CD4-positive, CD25-positive, alpha-beta regulatory T cell (primary cell): ENCODE measurements around the gene GNL2. TPM values are rescaled to one million over a fixed set of nuclear protein-coding genes. Genes with fewer than 3 reads are reported as not detected.
A peak's percentile ranks its signal among the peaks of the same experiment; 100 is the strongest.

Experiments
- ATAC-seq, 2 donors: fragments of 150-1000 bp; cut with Tn5 transposase; one replicate each; pipeline ENCODE4 v1.10.0; 2021; ENCODE audit warnings: low read depth in 2 of 2, moderate number of reproducible peaks in 2 of 2, moderate library complexity in 1 of 2
- DNase-seq, 3 donors: peaks; one replicate each; pipeline versions ENCODE4 v3.0.0 to v3.0.0-alpha.2; 2012 to 2022; ENCODE audit warnings: mixed read lengths in 1 of 3
- H3K27ac ChIP-seq: one replicate; pipeline ENCODE4 v1.7.0; 2013; ENCODE audit warnings: mild to moderate bottlenecking, low read length; ENCODE audit not compliant: insufficient read depth, poor library complexity, severe bottlenecking
- H3K27me3 ChIP-seq: one replicate; pipeline ENCODE4 v1.7.0; 2013; ENCODE audit warnings: low read length; ENCODE audit not compliant: control insufficient read depth, insufficient read depth
- H3K36me3 ChIP-seq: one replicate; pipeline ENCODE4 v1.7.0; 2013; ENCODE audit warnings: mild to moderate bottlenecking, low read length, moderate library complexity; ENCODE audit not compliant: control insufficient read depth, insufficient read depth
- H3K4me1 ChIP-seq: 2 replicates; pipeline ENCODE4 v1.7.0; 2013; ENCODE audit warnings: mild to moderate bottlenecking, low read length; ENCODE audit not compliant: insufficient read depth, control insufficient read depth, poor library complexity, severe bottlenecking
- H3K4me3 ChIP-seq: one replicate; pipeline ENCODE4 v1.7.0; 2013; ENCODE audit warnings: low read depth, mild to moderate bottlenecking, low read length, moderate library complexity
- H3K9me3 ChIP-seq, 2 experiments: 1 replicate in 1 of 2; 2 replicates in 1 of 2; pipeline ENCODE4 v1.7.0; 2013; ENCODE audit warnings: low read length in 2 of 2, mild to moderate bottlenecking in 1 of 2, moderate library complexity in 1 of 2; ENCODE audit not compliant: control insufficient read depth in 2 of 2
- H3K27ac Mint-ChIP-seq, 3 donors: one replicate each; pipeline ENCODE4 v1.8.0; 2020 to 2022; ENCODE audit warnings: mild to moderate bottlenecking in 3 of 3, mixed read lengths in 3 of 3, moderate library complexity in 2 of 3
- H3K27me3 Mint-ChIP-seq: one replicate; pipeline ENCODE4 v1.8.0; 2022; ENCODE audit warnings: mild to moderate bottlenecking, mixed read lengths
- H3K36me3 Mint-ChIP-seq: one replicate; pipeline ENCODE4 v1.8.0; 2020; ENCODE audit warnings: mixed read lengths
- H3K4me1 Mint-ChIP-seq, 4 donors: one replicate each; pipeline ENCODE4 v1.8.0; 2020 to 2022; ENCODE audit warnings: mixed read lengths in 4 of 4, mild to moderate bottlenecking in 1 of 4
- H3K4me3 Mint-ChIP-seq, 4 donors: one replicate each; pipeline ENCODE4 v1.8.0; 2020 to 2022; ENCODE audit warnings: mild to moderate bottlenecking in 4 of 4, mixed read lengths in 4 of 4, moderate library complexity in 3 of 4
- H3K9me3 Mint-ChIP-seq, 7 donors: one replicate each; pipeline ENCODE4 v1.8.0; 2020 to 2022; ENCODE audit warnings: mixed read lengths in 7 of 7, mild to moderate bottlenecking in 3 of 7, moderate library complexity in 2 of 7
- polyA plus RNA-seq, 4 donors: library from polyadenylated mRNA; unstranded; fragments of 300-500 nt; fragmentation: Illumina TruSeq; gene quantifications; one replicate each; pipeline ENCODE4 v1.2.3, GENCODE V29; 2021
- total RNA-seq: library from RNA; stranded (reverse); gene quantifications from one replicate; pipeline ENCODE4 v1.2.3, GENCODE V29; 2022

The GNL2 gene
- 58.9 TPM for total RNA-seq
- polyA plus RNA-seq = 10 to 100 TPM; 37.3 to 46.5 (median 42.9) TPM

- peaks cover 10% of the 10 kb centered on the region for H3K27me3 Mint-ChIP-seq
- H3K9me3 Mint-ChIP-seq = no peaks in the 10 kb centered on the region
- no peaks in the 10 kb centered on the region for H3K27me3 ChIP-seq
- H3K36me3 ChIP-seq = peaks cover 24% of the 10 kb centered on the region
- peak within 1 kb of the TSS; percentile 97 for H3K4me3 ChIP-seq
- peak within 1 kb of the TSS; percentile 97 to 100 (median 99) for H3K27ac Mint-ChIP-seq
- no peaks in the 10 kb centered on the region for H3K9me3 ChIP-seq
- H3K4me1 Mint-ChIP-seq = peaks cover 17 to 39% (median 30%) of the 10 kb centered on the region in 4 donors
- peaks cover 21% of the 10 kb centered on the region for H3K4me1 ChIP-seq
- ATAC-seq (peak; percentile 98 to 100), DNase-seq (peak; percentile 94 to 97 (median 95))
- peaks cover 16% of the 10 kb centered on the region for H3K36me3 Mint-ChIP-seq
- H3K4me3 Mint-ChIP-seq = peak within 1 kb of the TSS; percentile 99 to 100 (median 99)
- H3K27ac ChIP-seq = peak within 1 kb of the TSS; percentile 89
Measured at GRCh38 chr1:37595440-37596181, at the start of gene GNL2. Gene GNL2, minus strand, starts transcription at chr1:37595937. Its CDS starts 115 bp downstream, at chr1:37595822.

DNA sequence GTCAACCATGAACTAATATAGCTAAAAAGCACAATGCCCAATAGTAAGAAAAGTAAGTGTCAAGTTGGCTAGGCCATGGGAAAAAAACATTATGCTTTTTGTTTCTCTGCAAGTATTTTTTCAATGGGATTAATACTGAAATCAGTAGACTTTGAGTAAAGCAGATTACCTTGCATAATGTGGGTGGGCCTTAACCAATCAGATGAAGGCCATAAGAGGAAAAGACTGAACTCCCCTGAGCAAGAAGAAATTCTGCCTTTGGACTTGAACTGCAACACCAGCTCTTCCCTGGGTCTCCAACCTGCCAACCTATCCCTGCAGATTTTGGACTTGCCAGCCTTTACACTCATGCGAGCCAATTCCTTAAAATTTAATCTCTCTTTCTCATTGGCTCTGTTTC lies 45.3 kb upstream of the GNL2 start:
- Mint-ChIP-seq H3K9me3 (peaks cover 0 to 2% (median 0%) of the 10 kb centered on the region in 7 donors), H3K27me3 (peaks cover 23% of the 10 kb centered on the region), H3K4me3 (no peak overlapping the region), H3K27ac (no peak overlapping the region), H3K36me3 (no peaks in the 10 kb centered on the region), H3K4me1 (no peaks in the 10 kb centered on the region)
- DNase-seq (no peak), ATAC-seq (no peak)
- Histone ChIP-seq H3K4me3 (no peak overlapping the region), H3K27me3 (peaks cover 21% of the 10 kb centered on the region), H3K4me1 (no peaks in the 10 kb centered on the region), H3K9me3 (peaks cover 8 to 17% of the 10 kb centered on the region in 2 experiments), H3K36me3 (no peaks in the 10 kb centered on the region), H3K27ac (no peak overlapping the region)

GRCh38 chr1:37636435-37636834 lies 40.7 kb upstream of the GNL2 start:
- H3K27ac Mint-ChIP-seq = no peak overlapping the region
- H3K4me3 Mint-ChIP-seq = no peak overlapping the region
- Histone ChIP-seq H3K27me3 (peaks cover 35% of the 10 kb centered on the region), H3K27ac (no peak overlapping the region), H3K9me3 (peaks cover 0 to 6% of the 10 kb centered on the region in 2 experiments), H3K4me3 (no peak overlapping the region), H3K36me3 (no peaks in the 10 kb centered on the region), H3K4me1 (no peaks in the 10 kb centered on the region)
- H3K27me3 Mint-ChIP-seq = peaks cover 52% of the 10 kb centered on the region
- ATAC-seq = no peak
- no peak for DNase-seq
- no peaks in the 10 kb centered on the region for H3K36me3 Mint-ChIP-seq
- H3K4me1 Mint-ChIP-seq = peaks cover 0 to 14% (median 1%) of the 10 kb centered on the region in 4 donors
- H3K9me3 Mint-ChIP-seq = peaks cover 0 to 3% (median 0%) of the 10 kb centered on the region in 7 donors

DNA sequence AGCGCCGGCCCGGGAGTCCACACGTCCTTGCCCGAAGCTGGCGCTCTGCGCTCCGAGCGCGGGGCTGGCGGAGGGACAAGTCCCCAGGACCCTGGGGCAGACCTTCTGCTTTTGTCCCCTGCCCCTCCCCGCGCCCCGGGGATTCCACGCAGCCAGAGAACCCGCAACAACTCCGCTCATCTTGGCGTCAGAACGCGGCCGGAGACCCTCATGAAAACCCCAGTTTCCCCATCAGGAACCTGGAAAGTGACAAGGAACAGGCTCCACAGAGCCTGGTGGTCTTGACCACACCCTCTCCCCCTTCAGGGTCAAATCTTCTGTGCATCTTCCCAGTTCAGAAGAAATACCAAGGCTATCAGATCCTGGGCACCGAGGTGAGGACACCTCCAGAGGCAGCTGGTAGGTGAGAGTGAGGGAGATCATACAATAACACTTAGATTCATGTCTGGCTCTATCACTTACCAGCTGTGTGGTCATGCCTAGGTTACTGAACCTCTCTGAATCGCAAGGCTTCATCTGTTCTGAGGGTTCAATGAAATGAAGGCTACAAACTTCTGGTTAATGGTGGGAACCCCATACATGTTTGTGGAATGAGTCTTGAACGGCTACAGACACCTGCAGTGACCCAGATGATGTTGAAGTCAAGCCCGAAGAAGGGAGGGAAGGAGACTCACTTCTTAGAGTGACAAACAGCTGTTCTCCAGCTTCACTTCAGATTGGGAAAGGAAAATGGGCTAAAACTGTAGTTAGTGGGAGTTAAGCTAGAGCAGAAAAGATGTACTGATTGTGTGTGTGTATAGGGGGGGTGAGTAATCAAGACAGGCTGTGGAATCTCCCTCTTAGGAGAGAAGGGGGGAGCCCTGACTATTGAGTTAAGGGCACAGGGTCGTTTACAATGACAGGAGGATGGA lies 39.5 kb upstream of the GNL2 start:
- H3K4me1 ChIP-seq = no peaks in the 10 kb centered on the region
- no peak overlapping the region for H3K27ac ChIP-seq
- ATAC-seq (no peak), DNase-seq (no peak)
- H3K36me3 ChIP-seq = no peaks in the 10 kb centered on the region
- Mint-ChIP-seq H3K36me3 (no peaks in the 10 kb centered on the region), H3K4me3 (peak overlapping the region in 2 of 4 donors; percentile 59 to 65), H3K27ac (no peak overlapping the region), H3K27me3 (peaks cover 64% of the 10 kb centered on the region), H3K4me1 (peaks cover 0 to 14% (median 1%) of the 10 kb centered on the region in 4 donors), H3K9me3 (peaks cover 0 to 3% (median 0%) of the 10 kb centered on the region in 7 donors)
- peaks cover 36% of the 10 kb centered on the region for H3K27me3 ChIP-seq
- H3K9me3 ChIP-seq = no peaks in the 10 kb centered on the region
- no peak overlapping the region for H3K4me3 ChIP-seq

GRCh38 chr1:37634244-37634991 lies 38.7 kb upstream of the GNL2 start, which contains the start of gene RSPO1:
Gene RSPO1, minus strand, starts transcription at chr1:37634892. Its CDS starts 5,231 bp downstream, at chr1:37629661.
- Mint-ChIP-seq H3K4me1 (peaks cover 0 to 14% (median 1%) of the 10 kb centered on the region in 4 donors), H3K36me3 (no peaks in the 10 kb centered on the region), H3K27ac (no peak within 1 kb of the TSS), H3K9me3 (peaks cover 0 to 3% (median 0%) of the 10 kb centered on the region in 7 donors), H3K27me3 (peaks cover 70% of the 10 kb centered on the region), H3K4me3 (peak within 1 kb of the TSS in 2 of 4 donors; percentile 59 to 65)
- Histone ChIP-seq H3K4me3 (no peak within 1 kb of the TSS), H3K9me3 (no peaks in the 10 kb centered on the region), H3K27me3 (peaks cover 42% of the 10 kb centered on the region), H3K4me1 (no peaks in the 10 kb centered on the region), H3K36me3 (no peaks in the 10 kb centered on the region), H3K27ac (no peak within 1 kb of the TSS)
- DNase-seq (no peak), ATAC-seq (no peak)

DNA sequence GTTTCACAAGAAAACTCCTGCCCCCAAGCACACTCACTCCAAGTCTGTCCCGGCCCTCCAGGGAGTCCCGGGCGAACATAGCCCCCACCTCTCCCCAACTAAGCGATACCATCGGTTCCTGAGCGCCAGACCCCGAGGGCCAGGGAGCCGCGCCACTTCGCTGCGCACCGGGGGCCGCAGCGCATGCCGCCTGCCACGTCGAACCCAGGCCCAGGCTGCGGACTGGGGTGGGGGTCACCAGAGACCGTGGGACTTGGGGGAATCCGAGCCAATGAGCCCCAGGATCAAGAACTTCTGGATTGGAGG lies 38.2 kb upstream of the GNL2 start:
- H3K4me1 ChIP-seq = no peaks in the 10 kb centered on the region
- H3K9me3 ChIP-seq = no peaks in the 10 kb centered on the region
- H3K27me3 ChIP-seq = peaks cover 42% of the 10 kb centered on the region
- ATAC-seq = no peak
- no peak for DNase-seq
- no peak overlapping the region for H3K4me3 ChIP-seq
- no peak overlapping the region for H3K27ac ChIP-seq
- peaks cover 75% of the 10 kb centered on the region for H3K27me3 Mint-ChIP-seq
- H3K27ac Mint-ChIP-seq = no peak overlapping the region
- H3K36me3 Mint-ChIP-seq = no peaks in the 10 kb centered on the region
- peak overlapping the region in 1 of 4 donors; percentile 41 for H3K4me3 Mint-ChIP-seq
- no peaks in the 10 kb centered on the region for H3K36me3 ChIP-seq
- peaks cover 0 to 3% (median 0%) of the 10 kb centered on the region in 7 donors for H3K9me3 Mint-ChIP-seq
- peaks cover 0 to 14% (median 1%) of the 10 kb centered on the region in 4 donors for H3K4me1 Mint-ChIP-seq
